Cortex of kidney (tissue), 1 donor: ENCODE data around the gene TBX1.
"Not testable (repeated sequence)": the region's sequence is repeated elsewhere in the genome, so short reads cannot be mapped to it uniquely, and the experiment has no call there.

Source experiments
- DNase-seq: peaks from one replicate; lab custom pipeline; 2025; lab: John Stamatoyannopoulos, UW

Gene TBX1

GRCh38 chr22:19784384-19785175 is 24.0 kb downstream of the TBX1 start:
- no peak for DNase-seq

DNA sequence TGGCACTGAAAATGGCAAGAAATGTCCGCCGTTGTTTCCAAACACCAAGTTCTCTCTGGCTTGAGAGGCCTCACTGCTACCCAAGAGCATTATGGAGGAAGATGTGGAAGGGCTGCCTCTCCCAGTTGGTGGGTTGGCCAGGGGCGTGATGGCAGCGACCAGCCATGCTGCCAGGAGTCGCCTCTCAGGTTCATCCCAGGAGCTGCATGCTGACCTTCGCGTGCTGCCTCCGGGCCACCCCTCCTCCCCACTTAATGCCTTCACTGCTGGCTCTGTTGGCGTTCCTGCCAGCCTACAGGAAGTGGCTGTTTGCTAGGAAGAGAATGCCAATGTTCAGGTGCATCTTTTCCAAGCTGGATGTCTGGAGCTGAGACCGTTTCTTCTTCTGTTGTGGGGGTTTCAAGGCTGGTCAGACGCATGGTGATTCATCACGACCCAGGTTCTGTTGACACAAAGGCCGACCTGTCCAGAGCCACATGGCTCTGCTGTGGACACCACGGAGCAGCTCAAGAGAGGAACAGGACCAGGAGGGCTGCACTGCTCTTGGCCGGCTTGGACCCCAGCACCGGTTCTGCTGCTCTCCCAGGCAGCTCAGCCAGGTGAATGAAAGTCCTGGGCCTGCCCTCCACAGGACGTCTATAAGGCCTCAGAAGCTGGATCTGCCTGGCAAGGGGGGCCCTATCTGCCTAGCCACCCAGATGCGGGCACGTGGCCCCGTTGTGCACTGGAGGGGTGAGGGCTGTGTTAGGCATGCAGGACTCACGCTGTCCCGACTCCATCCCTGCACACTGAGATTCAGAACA is 25.1 kb downstream of the TBX1 start:
- DNase-seq, result no peak

DNA sequence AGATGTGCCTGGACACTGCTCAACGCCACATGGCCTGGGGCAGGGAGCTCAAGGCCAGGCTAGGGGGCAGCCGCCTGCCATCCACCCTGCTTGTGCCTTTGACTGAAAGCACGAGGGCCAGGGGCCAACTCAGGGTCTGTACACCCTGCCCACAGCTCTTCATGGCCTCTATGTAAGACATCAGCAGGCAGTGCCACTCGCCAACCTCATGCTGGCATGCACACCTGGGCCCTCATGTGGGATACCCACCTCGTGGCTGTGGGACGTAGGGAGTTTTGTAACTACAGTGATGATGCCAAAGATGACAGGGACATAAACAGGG is 25.6 kb downstream of the TBX1 start:
- DNase-seq, result no peak

GRCh38 chr22:19786959-19787848 is 26.6 kb downstream of the TBX1 start:
- DNase-seq, result no peak

- no peak for DNase-seq
Observed at GRCh38 chr22:19787849-19788141, 27.2 kb downstream of the TBX1 start.

DNA sequence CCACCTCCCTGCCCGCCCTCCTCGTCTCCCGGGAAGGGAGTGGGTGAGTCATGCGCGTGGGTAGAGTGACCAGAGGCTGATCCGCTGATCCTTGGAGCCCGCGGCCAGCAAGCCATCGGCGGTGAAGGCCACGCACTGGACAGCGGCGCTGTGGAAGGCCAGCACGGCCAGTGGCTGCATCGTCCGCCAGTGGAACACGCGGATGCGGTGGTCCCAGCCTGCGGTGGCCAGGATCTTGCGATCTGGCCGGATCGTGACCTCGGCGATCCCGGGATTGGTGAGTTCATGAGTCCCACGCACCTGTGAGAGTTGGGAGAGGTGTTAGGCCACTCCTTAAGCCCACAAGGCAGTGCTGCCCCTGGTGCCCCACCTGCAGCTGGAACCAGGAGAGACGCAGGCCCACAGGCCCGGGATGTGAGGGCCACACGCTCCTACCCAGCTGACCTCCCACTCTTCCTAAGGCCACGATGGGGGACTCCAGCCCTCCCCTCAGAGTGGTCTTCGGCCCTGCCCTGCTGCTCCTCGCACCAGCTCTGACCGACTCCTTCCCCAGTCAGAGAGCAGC is 28.2 kb downstream of the TBX1 start:
- no peak for DNase-seq

DNA sequence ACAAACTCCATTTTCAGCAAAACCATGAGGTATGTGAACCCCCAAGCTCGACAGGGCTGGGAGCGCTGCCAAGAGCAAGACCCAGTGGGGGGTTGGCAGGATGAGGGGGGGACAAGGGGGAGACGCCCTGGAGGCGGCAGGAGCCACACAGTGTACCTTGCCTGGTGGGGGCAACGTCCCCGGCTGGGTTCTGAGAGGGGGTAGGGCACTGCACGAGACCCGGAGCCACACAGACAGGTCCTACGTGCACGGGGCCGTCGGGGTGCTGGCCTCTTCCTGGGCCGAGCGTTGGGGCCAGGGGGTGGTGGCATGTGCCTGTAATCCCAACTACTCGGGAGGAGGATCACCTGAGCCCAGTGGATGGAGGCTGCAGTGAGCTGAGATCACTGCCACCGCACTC is 28.8 kb downstream of the TBX1 start:
- no peak for DNase-seq

DNA sequence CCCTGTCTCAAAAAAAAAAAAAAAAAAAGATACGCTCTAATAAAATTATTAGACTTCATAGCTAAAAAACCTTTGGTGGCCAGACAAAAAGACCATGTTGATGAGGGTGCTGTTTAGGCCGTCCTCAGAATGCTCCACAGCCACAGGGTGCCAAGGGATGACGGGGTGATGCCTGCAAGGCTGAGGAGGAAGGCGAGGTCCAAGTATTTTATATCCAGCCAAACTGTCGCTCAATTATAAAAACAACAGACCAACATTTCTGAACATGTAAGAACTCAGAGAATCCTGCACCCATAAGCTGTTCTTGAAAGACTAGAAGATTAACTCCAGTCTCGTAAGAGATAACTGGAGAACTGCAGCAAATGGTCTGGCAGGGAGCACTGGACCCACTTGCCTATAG is 29.2 kb downstream of the TBX1 start:
- no peak for DNase-seq

DNA sequence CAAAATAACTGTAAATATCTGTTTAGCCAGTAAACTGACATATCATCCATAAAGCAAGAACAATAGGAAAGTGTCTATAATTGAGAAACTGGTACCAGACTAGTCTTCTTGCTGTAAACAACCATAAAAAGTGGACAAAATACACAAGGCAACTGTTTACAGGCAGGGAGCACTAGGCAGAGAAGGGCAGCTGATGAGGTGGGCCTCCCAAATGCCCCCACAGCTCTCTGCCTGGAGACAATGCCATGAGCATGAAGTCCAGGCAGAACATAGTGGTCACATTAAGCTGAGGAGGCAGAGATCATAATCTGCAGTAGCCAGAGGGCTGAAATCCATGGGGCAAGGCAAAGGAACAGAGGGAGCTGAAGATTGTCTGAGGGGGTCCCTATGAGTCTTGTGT is 30.7 kb downstream of the TBX1 start:
- DNase-seq, result no peak

GRCh38 chr22:19791894-19792293 is 31.3 kb downstream of the TBX1 start:
- no peak for DNase-seq

- DNase-seq, result not testable (repeated sequence)
Observed at GRCh38 chr22:19792383-19792896, 31.9 kb downstream of the TBX1 start.

DNA sequence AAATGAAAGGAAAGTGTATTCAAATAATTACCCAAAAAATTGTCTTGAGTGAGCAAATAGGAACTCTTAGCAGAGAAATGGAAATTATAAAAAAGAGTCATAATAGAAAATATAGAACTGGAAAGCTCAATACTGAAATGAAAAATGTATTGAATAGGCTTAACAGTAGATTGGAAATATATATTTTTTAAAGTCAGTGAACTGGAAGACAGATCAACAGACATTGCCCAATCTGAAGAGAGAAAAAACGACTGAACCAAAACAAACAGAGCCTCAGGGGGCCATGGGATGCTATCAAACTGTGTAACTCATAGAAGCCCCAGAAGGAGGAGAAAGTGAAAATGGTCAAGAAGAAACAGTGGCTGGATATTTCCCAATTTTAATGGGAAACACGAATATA is 32.6 kb downstream of the TBX1 start:
- DNase-seq, result no peak

- no peak for DNase-seq
Observed at GRCh38 chr22:19793661-19794310, 33.2 kb downstream of the TBX1 start.

GRCh38 chr22:19795617-19796008 is 35.0 kb downstream of the TBX1 start:
- no peak for DNase-seq

DNA sequence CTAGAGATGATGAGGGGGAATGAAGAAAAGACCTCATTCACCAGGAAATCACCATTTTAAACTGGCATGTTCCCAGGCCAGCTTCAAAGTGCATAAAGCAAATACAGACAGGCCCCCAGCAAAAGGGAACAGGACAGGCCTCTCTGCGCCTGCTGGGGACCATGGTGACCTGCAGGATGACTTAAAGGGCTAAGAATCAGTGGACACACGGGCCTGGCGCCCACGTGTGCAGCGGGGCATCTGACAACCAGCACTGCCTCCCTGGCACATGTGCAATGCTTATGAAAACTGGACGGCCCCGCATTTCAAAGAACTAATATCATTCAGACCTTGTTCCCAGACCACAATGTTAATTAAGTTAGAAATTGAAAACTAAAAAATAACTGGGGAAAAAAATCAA is 35.6 kb downstream of the TBX1 start:
- DNase-seq, result no peak

- DNase-seq, result no peak
Observed at GRCh38 chr22:19797086-19798002, 36.8 kb downstream of the TBX1 start.

DNA sequence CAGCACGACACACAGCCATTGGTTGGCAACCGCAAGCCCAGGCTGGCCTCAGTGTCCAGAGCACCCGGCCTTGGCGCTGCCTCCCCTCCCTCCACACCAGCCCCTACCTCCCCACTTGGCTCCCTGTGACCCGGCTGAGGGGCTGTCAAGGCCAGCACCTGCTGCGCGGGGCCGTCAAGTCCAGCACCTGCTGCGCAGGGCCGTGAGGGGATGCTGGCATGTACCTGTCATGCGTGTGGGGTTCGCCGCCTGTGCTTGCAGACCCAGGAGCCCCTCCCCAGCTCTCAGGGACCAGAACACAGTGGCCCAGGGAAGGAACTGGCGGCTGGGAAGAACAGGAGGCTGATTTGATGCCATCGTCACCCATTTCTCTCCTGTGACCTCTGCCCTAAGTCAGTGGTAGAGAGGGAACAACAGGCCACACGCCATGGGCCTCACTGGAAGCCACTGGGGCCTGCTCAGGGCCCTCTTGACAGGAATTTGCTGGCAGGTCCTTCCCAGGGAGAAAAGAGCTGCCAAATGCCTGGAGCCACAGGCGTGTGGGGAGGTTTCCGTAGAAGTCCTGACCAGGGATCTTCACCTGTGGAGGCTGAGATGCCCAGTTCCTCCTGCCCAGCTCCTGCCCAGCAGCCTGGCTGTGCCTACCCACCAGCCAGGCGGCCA is 37.6 kb downstream of the TBX1 start:
- no peak for DNase-seq

DNA sequence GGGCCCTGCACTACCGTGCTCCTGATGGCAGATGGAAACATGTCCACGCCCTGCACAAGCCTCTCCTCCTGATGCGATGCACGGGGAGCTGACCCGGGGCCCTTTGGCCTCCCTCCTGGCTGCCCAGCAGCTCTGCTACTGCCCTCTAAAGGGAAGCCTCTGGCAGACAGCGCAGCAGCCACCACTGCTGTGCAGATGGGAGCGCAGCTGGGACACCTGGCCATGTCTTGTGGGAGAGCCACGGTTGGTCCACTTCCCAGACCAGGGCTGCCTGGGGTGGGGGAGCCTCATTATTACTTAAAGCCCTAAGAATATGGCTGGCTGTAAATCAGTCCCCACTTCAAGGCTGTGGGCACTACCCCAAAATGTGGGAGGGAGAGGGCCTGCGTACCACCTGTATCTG is 38.3 kb downstream of the TBX1 start:
- DNase-seq, result no peak

- no peak for DNase-seq
Observed at GRCh38 chr22:19799322-19800190, 39.0 kb downstream of the TBX1 start.
